ENCODE results near the gene SKIL. TPM values are rescaled to one million over a fixed set of nuclear protein-coding genes. Genes with fewer than 3 reads are reported as not detected.

Gene SKIL
- total RNA-seq, 1 experiment from 2014 or later = 94.2 TPM

GRCh38 chr3:170386468-170386867 is 29.0 kb downstream of the SKIL start:
- Histone ChIP-seq H3K27ac (ENCODE audit: low read length) (no peak overlapping the region), H3K4me3 (ENCODE audit: low read depth in 2 of 2, low read length in 2 of 2) (no peak overlapping the region), H3K36me3 (ENCODE audit: control insufficient read depth, insufficient read depth, low read length) (peaks cover 7% of the 10 kb centered on the region; the same call in 1 of the 2 replicates), H3K9me3 (ENCODE audit: control insufficient read depth, insufficient read depth, low read depth, low read length) (no peaks in the 10 kb centered on the region), H3K4me1 (ENCODE audit: control insufficient read depth, insufficient read depth, low read length) (no peaks in the 10 kb centered on the region), H3K27me3 (ENCODE audit: control insufficient read depth, insufficient read depth, low read length) (no peaks in the 10 kb centered on the region)
- ATAC-seq (no peak), DNase-seq (ENCODE audit: low read depth, low spot score) (no peak)
- CTCF ChIA-PET = no interaction called here
- POLR2A ChIA-PET = no interaction called here
- in situ Hi-C loops (cut with HindIII; ENCODE audit: low pct_unique_long_range_greater_than_20kb, low sequenced_read_pairs) = no loop called here
- intact Hi-C loops (cut with micrococcal nuclease; ENCODE audit: unreplicated experiment) = no loop called here
- TF ChIP-seq CTCF (IDR thresholded peaks at IDR 0.05) = no peak
- TF ChIP-seq POLR2AphosphoS5 (IDR thresholded peaks at IDR 0.05; ENCODE audit: low read depth, low read length) = no peak
- TF ChIP-seq TCF7L2 (IDR thresholded peaks at IDR 0.05; ENCODE audit: low read depth, low read length) = no peak
- TF ChIP-seq SIN3A (IDR thresholded peaks at IDR 0.05; ENCODE audit: borderline replicate concordance, insufficient read depth, low read depth, low read length) = no peak
- TF ChIP-seq REST (IDR thresholded peaks at IDR 0.05; ENCODE audit: insufficient read depth in 1 of 2, low read depth in 2 of 2, low read length in 1 of 2) = no peak
- no TSS peak for BruUV-seq (replicated peaks)

- in situ Hi-C loops (cut with HindIII; ENCODE audit: low pct_unique_long_range_greater_than_20kb, low sequenced_read_pairs) (no loop called here), intact Hi-C loops (cut with micrococcal nuclease; ENCODE audit: unreplicated experiment) (no loop called here)
- Histone ChIP-seq H3K4me3 (ENCODE audit: low read depth in 2 of 2, low read length in 2 of 2) (no peak overlapping the region), H3K27ac (ENCODE audit: low read length) (no peak overlapping the region), H3K36me3 (ENCODE audit: control insufficient read depth, insufficient read depth, low read length) (peaks cover 19% of the 10 kb centered on the region; the same call in 1 of the 2 replicates), H3K27me3 (ENCODE audit: control insufficient read depth, insufficient read depth, low read length) (no peaks in the 10 kb centered on the region), H3K4me1 (ENCODE audit: control insufficient read depth, insufficient read depth, low read length) (no peaks in the 10 kb centered on the region), H3K9me3 (ENCODE audit: control insufficient read depth, insufficient read depth, low read depth, low read length) (no peaks in the 10 kb centered on the region)
- ATAC-seq = no peak
- CTCF ChIA-PET = no interaction called here
- DNase-seq (ENCODE audit: low read depth, low spot score) = no peak
- POLR2A ChIA-PET = no interaction called here
- no TSS peak for BruUV-seq (replicated peaks)
- no peak for TF ChIP-seq REST (IDR thresholded peaks at IDR 0.05; ENCODE audit: insufficient read depth in 1 of 2, low read depth in 2 of 2, low read length in 1 of 2)
These were observed 30.4 kb downstream of the SKIL start for GRCh38 chr3:170387950-170388349.
